K562 (cell line): ENCODE data around the gene TMEM143. TPM values are rescaled to one million over a fixed set of nuclear protein-coding genes. Genes with fewer than 3 reads are reported as not detected.

Source experiments
- CUX1 ChIP-seq: fragments of 200-800 bp; sonication (Bioruptor generic); IDR thresholded peaks from 2 replicates; pipeline ENCODE4 v1.6.1; 2016; ENCODE audit warnings: missing genetic modification characterization, missing compliant biosample characterization
- GTF2E2 ChIP-seq: fragments of 200-800 bp; sonication (Bioruptor generic); IDR thresholded peaks from 2 replicates; pipeline ENCODE4 v1.6.1; 2016; ENCODE audit warnings: missing genetic modification characterization, missing compliant biosample characterization
- MAZ ChIP-seq, 2 experiments: fragments of 450-650 bp in 1 of 2; sonication (generic) in 1 of 2; formaldehyde crosslinking; IDR thresholded peaks in 1 of 2; conservative IDR thresholded peaks in 1 of 2; 2 replicates each; pipeline versions ENCODE4 v1.4.0 to v1.5.0; 2020; ENCODE audit warnings: mild to moderate bottlenecking in 1 of 2, missing genetic modification reagents in 1 of 2
- NFE2L1 ChIP-seq: fragments of 450-650 bp; IDR thresholded peaks from 2 replicates; pipeline ENCODE4 v1.6.1; 2016; ENCODE audit warnings: missing genetic modification characterization, low read depth, mild to moderate bottlenecking, missing compliant biosample characterization, moderate library complexity, borderline replicate concordance
- PML ChIP-seq: IDR thresholded peaks from 2 replicates; pipeline ENCODE4 v1.6.1; 2012; ENCODE audit warnings: low read length, inconsistent platforms
- RBM22 ChIP-seq: fragments of 200-400 bp; formaldehyde crosslinking; IDR thresholded peaks from 2 replicates; pipeline ENCODE4 v1.6.1; 2018; ENCODE audit warnings: low read length, low read depth; ENCODE audit not compliant: poor library complexity, severe bottlenecking
- REST ChIP-seq, 2 experiments: fragments of 450-650 bp; formaldehyde crosslinking in 1 of 2; IDR thresholded peaks; 2 replicates each; pipeline versions ENCODE4 v1.4.0 to v1.6.1; 2014 to 2020; ENCODE audit warnings: mild to moderate bottlenecking in 2 of 2, borderline replicate concordance in 1 of 2, low read depth in 1 of 2
- TAF1 ChIP-seq: IDR thresholded peaks from 2 replicates; pipeline ENCODE4 v1.6.1; 2011; ENCODE audit warnings: mild to moderate bottlenecking, low read length, moderate library complexity; ENCODE audit not compliant: insufficient read depth, control insufficient read depth, severe bottlenecking; ENCODE audit errors: extremely low read depth
- ZFP1 ChIP-seq: fragments of 450-650 bp; formaldehyde crosslinking; IDR thresholded peaks from 2 replicates; pipeline ENCODE4 v1.4.0; 2020; ENCODE audit warnings: mild to moderate bottlenecking, mixed read lengths
- polyA plus RNA-seq, 8 experiments: library from polyadenylated mRNA; depleted of rRNA in 4 of 8; stranded (reverse) in 5 of 8; unstranded in 3 of 8; fragments of >200 nt; fragmentation: Nextera tagmentation in 2 of 8; fragmentation: Illumina TruSeq in 1 of 8; extraction: Ambion mirVana in 2 of 8; extraction: Trizol in 1 of 8; gene quantifications; 2 replicates each; pipeline versions ENCODE4 v1.2.1 to v1.2.3, GENCODE V29; 2011 to 2014; ENCODE audit warnings: inconsistent platforms in 1 of 8, missing spikeins in 1 of 8
- total RNA-seq, 7 experiments: library from RNA; depleted of rRNA in 6 of 7; stranded (reverse); fragments of >200 nt in 6 of 7; fragmentation: Illumina TruSeq in 2 of 7; extraction: Trizol in 2 of 7; gene quantifications; 2 replicates each; pipeline versions ENCODE4 v1.2.1 to v1.2.3, GENCODE V29; 2011 to 2021; ENCODE audit warnings: low replicate concordance in 1 of 7

The TMEM143 gene
- total and polyA plus RNA-seq, 9 of the 15 experiments (the other 6 are each of a cell fraction or from before 2014, with no cell fraction given), result 0.66 to 8.8 (median 4.3) TPM

- no peak for TF ChIP-seq REST (IDR thresholded peaks at IDR 0.05; ENCODE audit: borderline replicate concordance)
- TF ChIP-seq REST (CRISPR knock-in tag; IDR thresholded peaks at IDR 0.05; ENCODE audit: low read depth), result no peak
- TF ChIP-seq ZFP1 (CRISPR knock-in tag), result no peak
- TF ChIP-seq GTF2E2, result no peak
- peak; percentile 29; the same call in 1 of the 2 replicates for TF ChIP-seq PML
- TF ChIP-seq MAZ (CRISPR knock-in tag; conservative IDR thresholded peaks at IDR 0.05 in 1 of 2, IDR thresholded peaks at IDR 0.05 in 1 of 2), result peak in 1 of 2 experiments; percentile 86
- TF ChIP-seq NFE2L1 (tag), result no peak
- no peak for TF ChIP-seq CUX1 (CRISPR knock-in tag)
- TF ChIP-seq TAF1, result peak; percentile 63
- TF ChIP-seq RBM22, result no peak
Measured at GRCh38 chr19:48391100-48392005, 27.6 kb upstream of the TMEM143 start, which contains the start of gene KDELR1 (continued).
